Activated CD8-positive, alpha-beta T cell treated with anti-CD3 and anti-CD28 coated beads for 36 hours (primary cell): Measurements from ENCODE around the gene BCL2. TPM values are rescaled to one million over a fixed set of nuclear protein-coding genes. Genes with fewer than 3 reads are reported as not detected.

ENCODE experiments used
- ATAC-seq: fragments of 200-7000 bp; cut with Tn5 transposase; one replicate; pipeline ENCODE4 v1.10.0; 2021; ENCODE audit warnings: mild to moderate bottlenecking, moderate library complexity
- CTCF ChIA-PET: fragments of 350-600 bp; sonication (Branson Sonifier 250); formaldehyde crosslinking; loops from one replicate; lab custom pipeline; 2021; ENCODE audit warnings: antibody characterized with exemption; lab: Charles Lee
- POLR2A ChIA-PET: fragments of 350-600 bp; sonication (Branson Sonifier 250); formaldehyde crosslinking; loops from one replicate; lab custom pipeline; 2021; ENCODE audit warnings: antibody characterized with exemption; lab: Charles Lee
- DNase-seq: peaks from one replicate; pipeline ENCODE4 v3.0.0-alpha.2; 2020
- H3K27ac Mint-ChIP-seq: one replicate; pipeline ENCODE4 v1.8.0; 2021; ENCODE audit warnings: mild to moderate bottlenecking, mixed read lengths
- H3K27me3 Mint-ChIP-seq: one replicate; pipeline ENCODE4 v1.8.0; 2021; ENCODE audit warnings: mixed read lengths
- H3K36me3 Mint-ChIP-seq: one replicate; pipeline ENCODE4 v1.8.0; 2021; ENCODE audit warnings: low read depth, mixed read lengths
- H3K4me1 Mint-ChIP-seq: one replicate; pipeline ENCODE4 v1.8.0; 2021; ENCODE audit warnings: low read depth, mixed read lengths
- H3K4me3 Mint-ChIP-seq: one replicate; pipeline ENCODE4 v1.8.0; 2021; ENCODE audit warnings: mild to moderate bottlenecking, moderate library complexity, mixed read lengths
- H3K9me3 Mint-ChIP-seq: one replicate; pipeline ENCODE4 v1.8.0; 2021; ENCODE audit warnings: mixed read lengths
- CTCF ChIP-seq: fragments of 200-600 bp; IDR thresholded peaks from one replicate; pipeline ENCODE4 v1.8.0; 2022; ENCODE audit warnings: antibody characterized with exemption, mild to moderate bottlenecking
- intact Hi-C: fragments of 100-400 bp; cut with micrococcal nuclease; formaldehyde crosslinking; loops from one replicate; pipeline ENCODE4 v1.10.0; 2022
- total RNA-seq, 2 experiments: library from RNA; stranded (reverse); gene quantifications; one replicate each; pipeline ENCODE4 v1.2.3, GENCODE V29; 2021

Gene BCL2
- total RNA-seq, 2 experiments from 2014 or later: 104 to 107 TPM

GRCh38 chr18:63168287-63168686, 151.3 kb downstream of the BCL2 start:
- intact Hi-C loops: no loop called here
- TF ChIP-seq CTCF: no peak
- Mint-ChIP-seq H3K27me3 (no peaks in the 10 kb centered on the region), H3K4me3 (no peak overlapping the region), H3K27ac (peak overlapping the region; percentile 37), H3K4me1 (peaks cover 65% of the 10 kb centered on the region), H3K36me3 (peaks cover 57% of the 10 kb centered on the region), H3K9me3 (no peaks in the 10 kb centered on the region)
- POLR2A ChIA-PET: no interaction called here
- no peak for ATAC-seq
- CTCF ChIA-PET: interaction anchor here (0.6 kb wide), 1 partner anchor 22 kb away, joined by 3 read pairs; no protein-coding TSS in a partner anchor
- no peak for DNase-seq

GRCh38 chr18:63166142-63166541, 153.4 kb downstream of the BCL2 start:
- ATAC-seq (no peak), DNase-seq (no peak)
- Mint-ChIP-seq H3K27me3 (no peaks in the 10 kb centered on the region), H3K4me1 (peaks cover 75% of the 10 kb centered on the region), H3K36me3 (peaks cover 57% of the 10 kb centered on the region), H3K4me3 (no peak overlapping the region), H3K27ac (peak overlapping the region; percentile 50), H3K9me3 (no peaks in the 10 kb centered on the region)
- TF ChIP-seq CTCF: no peak
- ChIA-PET POLR2A (interaction anchor here (0.8 to 1.2 kb wide), 2 partner anchors 18 to 31 kb away, joined by 3 to 4 read pairs; no protein-coding TSS in a partner anchor), CTCF (interaction anchor here (1.6 kb wide), 1 partner anchor 9 kb away, joined by 3 read pairs; no protein-coding TSS in a partner anchor)
- intact Hi-C loops: no loop called here

- ATAC-seq (no peak), DNase-seq (no peak)
- no peak for TF ChIP-seq CTCF
- H3K4me3 Mint-ChIP-seq: no peak overlapping the region
- peaks cover 84% of the 10 kb centered on the region for H3K4me1 Mint-ChIP-seq
- H3K27ac Mint-ChIP-seq: peak overlapping the region; percentile 99
- ChIA-PET POLR2A (interaction anchor here (0.6 to 8.0 kb wide), 6 partner anchors 10 to 154 kb away, joined by 3 to 68 read pairs (median 5); partner anchors contain the start of gene BCL2), CTCF (interaction anchor here (0.6 to 1.7 kb wide), 9 partner anchors 8 to 158 kb away, joined by 3 to 12 read pairs (median 3); no protein-coding TSS in a partner anchor)
- peaks cover 65% of the 10 kb centered on the region for H3K36me3 Mint-ChIP-seq
- no peaks in the 10 kb centered on the region for H3K9me3 Mint-ChIP-seq
- no peaks in the 10 kb centered on the region for H3K27me3 Mint-ChIP-seq
- intact Hi-C loops: no loop called here
Measured at GRCh38 chr18:63164396-63164795, 155.2 kb downstream of the BCL2 start.

GRCh38 chr18:63162271-63163014, 157.1 kb downstream of the BCL2 start:
- TF ChIP-seq CTCF: no peak
- H3K36me3 Mint-ChIP-seq: peaks cover 65% of the 10 kb centered on the region
- DNase-seq: peak; percentile 76

More at GRCh38 chr18:63162271-63163014, 157.1 kb downstream of the BCL2 start:
- Mint-ChIP-seq H3K27me3 (no peaks in the 10 kb centered on the region), H3K4me3 (peak overlapping the region; percentile 85), H3K4me1 (peaks cover 91% of the 10 kb centered on the region), H3K9me3 (no peaks in the 10 kb centered on the region), H3K27ac (peak overlapping the region; percentile 99)
- POLR2A ChIA-PET: interaction anchor here (0.7 to 8.0 kb wide), 19 partner anchors 10 to 260 kb away, joined by 3 to 68 read pairs (median 6); partner anchors contain the start of genes BCL2 and VPS4B
- peak; percentile 3 for ATAC-seq
- CTCF ChIA-PET: interaction anchor here (1.0 to 2.9 kb wide), 10 partner anchors 10 to 161 kb away, joined by 4 to 12 read pairs (median 6); no protein-coding TSS in a partner anchor
- intact Hi-C loops: no loop called here
